AG09309 (cell line): ENCODE results near the gene SRRM4.
A peak's percentile ranks its signal among the peaks of the same experiment; 100 is the strongest.

Experiments used
- DNase-seq: peaks from one replicate; pipeline ENCODE4 v3.0.0-alpha.2; 2010; ENCODE audit warnings: low read depth
- H3K4me3 ChIP-seq: 2 replicates; pipeline ENCODE4 v1.5.1; 2011; ENCODE audit warnings: mild to moderate bottlenecking, low read depth, low read length, moderate library complexity; ENCODE audit not compliant: control insufficient read depth
- TF ChIP-seq, protein P1 (sequence below): IDR thresholded peaks from 2 replicates; pipeline ENCODE4 v1.5.1; 2011; ENCODE audit warnings: mild to moderate bottlenecking, low read depth, low read length, inconsistent platforms; ENCODE audit not compliant: insufficient read depth, control insufficient read depth; ENCODE audit errors: missing control alignments

The SRRM4 gene

GRCh38 chr12:119177056-119177325 lies 195.7 kb downstream of the SRRM4 start:
- TF ChIP-seq, protein P1, sequence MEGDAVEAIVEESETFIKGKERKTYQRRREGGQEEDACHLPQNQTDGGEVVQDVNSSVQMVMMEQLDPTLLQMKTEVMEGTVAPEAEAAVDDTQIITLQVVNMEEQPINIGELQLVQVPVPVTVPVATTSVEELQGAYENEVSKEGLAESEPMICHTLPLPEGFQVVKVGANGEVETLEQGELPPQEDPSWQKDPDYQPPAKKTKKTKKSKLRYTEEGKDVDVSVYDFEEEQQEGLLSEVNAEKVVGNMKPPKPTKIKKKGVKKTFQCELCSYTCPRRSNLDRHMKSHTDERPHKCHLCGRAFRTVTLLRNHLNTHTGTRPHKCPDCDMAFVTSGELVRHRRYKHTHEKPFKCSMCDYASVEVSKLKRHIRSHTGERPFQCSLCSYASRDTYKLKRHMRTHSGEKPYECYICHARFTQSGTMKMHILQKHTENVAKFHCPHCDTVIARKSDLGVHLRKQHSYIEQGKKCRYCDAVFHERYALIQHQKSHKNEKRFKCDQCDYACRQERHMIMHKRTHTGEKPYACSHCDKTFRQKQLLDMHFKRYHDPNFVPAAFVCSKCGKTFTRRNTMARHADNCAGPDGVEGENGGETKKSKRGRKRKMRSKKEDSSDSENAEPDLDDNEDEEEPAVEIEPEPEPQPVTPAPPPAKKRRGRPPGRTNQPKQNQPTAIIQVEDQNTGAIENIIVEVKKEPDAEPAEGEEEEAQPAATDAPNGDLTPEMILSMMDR, result no peak
- DNase-seq, result no peak
- no peak overlapping the region for H3K4me3 ChIP-seq

DNA sequence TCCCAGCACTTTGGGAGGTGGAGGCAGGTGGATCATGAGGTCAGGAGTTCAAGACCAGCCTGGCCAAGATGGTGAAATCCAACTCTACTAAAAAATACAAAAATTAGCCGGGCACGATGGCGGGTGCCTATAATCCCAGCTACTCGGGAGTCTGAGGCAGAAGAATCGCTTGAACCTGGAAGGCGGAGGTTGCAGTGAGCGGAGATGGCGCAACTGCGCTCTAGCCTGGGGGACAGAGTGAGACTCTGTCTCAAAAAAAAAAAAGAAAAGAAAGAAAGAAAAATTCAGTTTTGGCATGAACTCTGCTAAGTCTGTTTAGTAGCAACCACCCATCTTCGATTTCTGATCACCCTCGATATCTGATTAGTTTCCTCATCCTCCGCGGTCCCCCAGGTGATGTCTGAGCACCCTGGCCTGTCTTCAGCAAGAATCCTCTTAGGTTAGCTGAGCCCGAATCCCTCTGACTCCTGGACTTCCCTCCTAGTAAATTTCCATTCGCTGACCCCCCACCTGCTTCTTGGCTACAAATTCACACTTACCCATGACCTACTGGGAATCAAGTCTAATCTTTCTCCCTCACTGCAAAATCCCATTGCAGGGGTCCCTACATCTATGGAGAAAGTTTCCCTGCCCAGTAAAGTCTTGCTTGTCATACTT lies 196.5 kb downstream of the SRRM4 start:
- no peak overlapping the region for H3K4me3 ChIP-seq
- no peak for DNase-seq
- TF ChIP-seq, protein P1, result no peak

DNA sequence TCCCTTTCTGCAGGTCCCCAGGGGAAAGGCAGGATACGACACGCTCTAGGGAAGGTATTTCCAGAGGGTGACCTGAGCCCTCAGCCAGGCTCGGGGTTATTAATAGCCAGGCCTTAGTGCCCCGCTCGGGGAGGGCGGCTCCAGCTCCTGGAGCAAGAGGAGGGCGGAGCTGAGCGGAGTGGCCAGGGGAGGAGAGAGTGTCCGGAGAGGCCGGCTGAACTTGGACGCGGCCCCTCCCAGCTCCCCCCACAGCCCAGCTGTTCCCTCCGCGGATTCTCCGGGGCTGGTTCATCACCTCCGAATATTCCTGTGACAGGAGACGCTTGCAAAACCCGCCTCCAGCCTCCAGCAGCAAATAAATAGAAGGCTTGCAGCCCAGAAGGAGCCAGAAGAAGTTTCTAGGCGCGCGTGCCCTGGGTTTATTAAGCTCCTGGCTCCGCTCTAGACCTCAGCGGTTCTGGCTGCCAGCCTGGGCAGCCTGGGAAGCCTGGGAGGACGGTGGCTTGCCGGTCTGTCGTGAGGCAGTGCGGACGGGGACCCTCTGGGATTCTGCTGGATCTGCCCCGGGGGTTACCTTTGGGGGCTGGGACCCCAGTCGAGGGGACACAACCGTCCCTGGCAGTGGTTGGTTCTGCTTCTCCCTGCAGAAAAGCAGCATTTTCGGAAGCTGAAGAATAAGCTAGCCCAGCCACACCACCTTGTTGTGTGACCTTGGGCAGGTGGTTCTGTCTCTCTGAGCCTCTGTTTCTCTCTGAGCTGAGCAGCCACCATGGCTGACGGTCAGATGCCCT lies 197.4 kb downstream of the SRRM4 start, which contains the start of gene HSPB8:
TSS of gene HSPB8 (plus strand) at position 388 of the 791 bp plus-strand sequence. CDS start at position 770, 382 bp downstream.
- TF ChIP-seq, protein P1, result no peak
- DNase-seq, result no peak
- peak within 1 kb of the TSS; percentile 16 for H3K4me3 ChIP-seq

- H3K4me3 ChIP-seq, result peak overlapping the region; percentile 16
- no peak for DNase-seq
- TF ChIP-seq, protein P1, result no peak
Measured at GRCh38 chr12:119179335-119180021, 198.1 kb downstream of the SRRM4 start.

GRCh38 chr12:119180380-119181040 lies 199.2 kb downstream of the SRRM4 start:
- no peak overlapping the region for H3K4me3 ChIP-seq
- no peak for DNase-seq
- TF ChIP-seq, protein P1, result no peak

DNA sequence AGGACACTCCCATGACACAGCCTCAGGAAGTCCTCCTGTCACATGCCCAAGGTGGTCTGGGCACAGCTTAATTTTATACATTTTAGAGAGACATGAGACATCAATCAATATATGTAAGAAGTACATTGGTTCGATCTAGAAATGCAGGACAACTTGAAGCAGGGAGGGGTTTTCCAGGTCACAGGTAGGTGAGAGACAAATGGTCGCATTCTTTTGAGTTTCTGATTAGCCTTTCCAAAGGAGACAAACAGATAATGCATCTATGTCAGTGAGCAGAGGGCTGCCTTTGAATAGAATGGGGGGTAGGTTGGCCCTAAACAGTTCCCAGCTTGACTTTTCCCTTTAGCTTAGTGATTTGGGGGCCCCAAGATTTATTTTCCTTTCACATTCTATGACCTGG lies 199.9 kb downstream of the SRRM4 start:
- no peak for DNase-seq
- H3K4me3 ChIP-seq, result no peak overlapping the region
- TF ChIP-seq, protein P1, result no peak
